ENCODE results near the gene MAML3.

The MAML3 gene

DNA sequence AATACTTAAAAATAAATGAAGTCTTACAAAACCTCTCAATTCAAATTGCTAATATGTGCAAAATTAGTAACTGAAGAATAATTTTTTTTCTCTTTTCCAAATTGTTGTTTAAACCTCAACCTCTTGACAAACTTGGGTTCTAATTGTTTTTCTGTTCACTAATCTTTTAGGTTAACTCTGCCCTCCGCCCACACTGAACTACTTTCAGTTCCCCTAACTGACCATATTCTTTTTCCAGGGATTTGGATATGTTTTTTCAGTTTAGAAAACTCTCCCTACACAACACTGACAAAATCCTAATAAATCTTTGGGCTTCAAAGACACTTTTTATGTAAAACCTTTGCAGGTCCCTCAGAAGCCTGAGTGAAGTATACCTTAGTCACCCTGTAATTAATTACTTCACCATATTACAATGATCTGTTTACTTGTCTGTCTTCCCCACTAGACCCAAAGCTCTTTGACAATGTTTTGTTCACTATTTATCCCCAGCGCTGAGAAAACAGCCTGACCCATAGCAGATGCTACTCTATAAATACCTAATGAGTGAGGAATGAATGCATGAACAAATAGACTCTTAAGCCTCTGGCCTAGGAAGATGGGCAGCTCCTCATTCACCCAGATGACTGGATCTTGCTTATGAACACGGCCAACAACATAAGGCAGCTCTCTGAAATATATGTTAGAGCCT, 134.9 kb downstream of the MAML3 start:
- H3K4me1 Mint-ChIP-seq (ENCODE audit: low read depth) = peaks cover 2% of the 10 kb centered on the region
- H3K36me3 Mint-ChIP-seq (ENCODE audit: low read depth) = no peaks in the 10 kb centered on the region
- no peak overlapping the region for H3K4me3 Mint-ChIP-seq
- peaks cover 50% of the 10 kb centered on the region for H3K27me3 Mint-ChIP-seq (ENCODE audit: low read depth)
- DNase-seq (ENCODE audit: low spot score) = no peak
- H3K9me3 Mint-ChIP-seq = no peaks in the 10 kb centered on the region
- no peak overlapping the region for H3K27ac Mint-ChIP-seq

DNA sequence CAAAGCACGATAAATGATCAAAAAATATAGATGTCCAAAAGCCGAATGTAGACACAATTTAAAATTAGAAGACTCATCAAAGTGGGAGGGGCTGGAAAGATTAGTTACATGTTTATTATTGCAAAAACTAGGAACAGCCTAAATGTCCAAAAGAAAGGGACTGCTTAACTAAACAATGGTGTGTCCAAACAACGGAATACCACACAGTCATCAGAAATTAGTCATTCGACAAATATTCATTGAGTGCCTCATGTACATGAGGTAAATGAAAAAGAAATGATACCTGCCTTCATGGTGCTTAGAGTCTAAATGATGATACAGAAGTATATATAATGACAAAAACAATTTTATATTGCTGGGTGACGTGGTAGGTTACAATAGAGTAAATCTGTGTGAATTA, 139.7 kb downstream of the MAML3 start:
- Mint-ChIP-seq H3K9me3 (no peaks in the 10 kb centered on the region), H3K36me3 (ENCODE audit: low read depth) (no peaks in the 10 kb centered on the region), H3K4me3 (no peak overlapping the region), H3K4me1 (ENCODE audit: low read depth) (peaks cover 8% of the 10 kb centered on the region), H3K27me3 (ENCODE audit: low read depth) (peaks cover 44% of the 10 kb centered on the region), H3K27ac (no peak overlapping the region)
- DNase-seq (ENCODE audit: low spot score) = no peak

DNA sequence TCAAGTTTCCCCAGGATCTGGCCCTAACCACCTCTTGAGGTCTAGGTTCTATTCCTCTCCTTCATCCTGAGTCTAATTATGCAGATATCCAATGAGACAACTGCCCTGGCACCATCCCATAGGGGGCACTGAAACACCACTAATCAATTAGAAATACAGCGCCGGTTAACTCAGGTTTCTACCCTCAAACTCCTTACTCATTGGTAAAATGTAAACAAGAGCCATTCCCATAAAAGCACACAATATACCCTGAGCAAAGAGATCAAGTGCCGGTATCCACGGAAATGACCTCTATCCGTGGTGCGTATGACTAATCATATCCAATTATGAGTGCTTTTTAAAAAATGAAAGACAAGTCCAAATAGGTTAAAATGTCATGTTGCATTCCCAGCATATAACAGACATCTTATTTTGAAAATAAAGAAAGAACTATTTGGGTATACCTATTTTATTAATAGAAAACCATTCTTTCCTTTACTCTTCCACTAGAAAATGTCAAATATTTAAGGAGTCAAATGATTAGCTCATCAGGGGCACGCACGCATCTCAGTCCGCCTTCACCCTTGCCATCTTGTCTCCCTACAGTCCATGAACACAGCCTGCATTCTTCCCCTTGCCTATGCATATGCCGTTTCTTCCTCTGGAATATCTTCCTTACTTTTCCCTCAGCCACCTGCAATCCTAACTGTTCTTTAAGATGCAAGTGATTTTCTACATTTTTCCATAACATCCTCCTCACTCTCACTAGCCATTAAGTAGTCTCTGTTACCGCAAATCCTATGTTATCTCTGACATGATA, 141.1 kb downstream of the MAML3 start:
- H3K9me3 Mint-ChIP-seq = no peaks in the 10 kb centered on the region
- no peak overlapping the region for H3K27ac Mint-ChIP-seq
- H3K27me3 Mint-ChIP-seq (ENCODE audit: low read depth) = peaks cover 40% of the 10 kb centered on the region
- peaks cover 7% of the 10 kb centered on the region for H3K4me1 Mint-ChIP-seq (ENCODE audit: low read depth)
- no peaks in the 10 kb centered on the region for H3K36me3 Mint-ChIP-seq (ENCODE audit: low read depth)
- H3K4me3 Mint-ChIP-seq = no peak overlapping the region
- peak; percentile 26 for DNase-seq (ENCODE audit: low spot score)

DNA sequence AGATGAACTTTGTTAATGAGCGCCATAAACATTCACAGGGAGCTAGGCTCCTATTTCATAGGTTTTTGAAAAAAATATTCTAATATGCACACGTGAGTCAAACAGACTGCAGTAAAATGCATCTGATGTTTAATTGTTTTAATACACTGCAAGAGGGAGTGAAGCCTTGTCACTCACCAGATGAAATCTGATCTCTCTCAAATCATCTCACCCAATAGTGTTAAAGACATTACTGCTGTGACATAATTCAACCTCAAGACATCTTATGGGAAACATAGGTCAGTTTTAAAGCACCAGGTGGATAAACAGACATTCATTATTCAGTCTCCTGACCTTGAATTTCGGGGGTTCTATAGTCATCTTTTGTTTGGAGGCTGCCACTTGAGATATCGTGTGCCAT, 148.3 kb downstream of the MAML3 start:
- Mint-ChIP-seq H3K36me3 (ENCODE audit: low read depth) (no peaks in the 10 kb centered on the region), H3K9me3 (no peaks in the 10 kb centered on the region), H3K27me3 (ENCODE audit: low read depth) (peaks cover 45% of the 10 kb centered on the region), H3K27ac (no peak overlapping the region), H3K4me1 (ENCODE audit: low read depth) (no peaks in the 10 kb centered on the region), H3K4me3 (no peak overlapping the region)
- DNase-seq (ENCODE audit: low spot score) = no peak

DNA sequence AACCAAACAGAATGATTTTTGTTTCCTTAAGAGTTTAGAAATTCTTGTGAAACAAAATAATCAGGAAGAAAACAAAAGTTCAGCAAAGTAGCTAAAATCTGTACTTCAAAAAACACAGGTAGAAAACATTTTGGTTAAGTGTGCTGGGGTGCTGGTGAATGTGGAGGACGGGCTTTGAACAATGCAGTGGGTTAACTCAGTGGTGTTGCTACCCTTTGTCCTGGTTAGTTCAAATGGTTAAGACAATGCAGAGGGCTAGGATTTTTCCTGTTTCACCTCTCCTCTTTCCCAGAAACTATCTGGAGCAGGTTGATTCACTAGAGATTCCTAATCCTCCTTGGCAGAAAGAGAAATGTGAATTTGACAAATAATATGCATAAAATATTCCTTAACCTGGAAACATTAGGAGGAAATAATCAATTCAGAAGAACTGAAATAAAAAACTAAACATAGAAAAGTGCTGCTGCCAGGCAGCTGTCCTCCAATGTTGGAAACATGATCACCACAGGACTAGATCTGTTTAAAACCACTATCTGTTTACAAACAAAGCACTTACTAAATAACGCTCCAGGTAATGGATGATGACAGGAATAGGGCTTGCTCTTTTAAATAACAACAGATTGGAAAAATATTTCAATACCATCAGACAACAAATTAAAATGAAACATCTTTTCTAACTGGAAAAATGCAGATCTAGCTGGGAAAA, 148.9 kb downstream of the MAML3 start:
- H3K36me3 Mint-ChIP-seq (ENCODE audit: low read depth) = no peaks in the 10 kb centered on the region
- H3K27ac Mint-ChIP-seq = no peak overlapping the region
- DNase-seq (ENCODE audit: low spot score) = no peak
- H3K27me3 Mint-ChIP-seq (ENCODE audit: low read depth) = peaks cover 47% of the 10 kb centered on the region
- no peak overlapping the region for H3K4me3 Mint-ChIP-seq
- no peaks in the 10 kb centered on the region for H3K4me1 Mint-ChIP-seq (ENCODE audit: low read depth)
- H3K9me3 Mint-ChIP-seq = no peaks in the 10 kb centered on the region

DNA sequence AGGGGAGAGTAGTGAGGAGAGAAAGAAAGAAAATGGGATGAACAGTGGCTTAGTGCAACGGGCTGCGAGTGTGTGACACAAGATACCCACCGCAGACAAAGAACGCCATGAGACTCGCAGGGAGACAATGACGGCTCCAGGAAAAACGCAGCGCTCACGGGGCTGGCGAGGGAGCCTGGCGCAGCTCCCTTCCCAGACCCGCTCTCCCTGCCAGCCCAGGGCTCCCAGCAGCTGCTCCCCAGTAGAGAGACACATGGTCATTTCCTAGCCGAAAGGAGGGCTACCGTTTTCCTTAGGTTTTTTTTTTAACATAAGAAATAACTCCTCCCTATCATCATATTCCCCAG, 149.5 kb downstream of the MAML3 start:
- Mint-ChIP-seq H3K9me3 (no peaks in the 10 kb centered on the region), H3K27ac (no peak overlapping the region), H3K27me3 (ENCODE audit: low read depth) (peaks cover 50% of the 10 kb centered on the region), H3K4me1 (ENCODE audit: low read depth) (no peaks in the 10 kb centered on the region), H3K4me3 (no peak overlapping the region), H3K36me3 (ENCODE audit: low read depth) (no peaks in the 10 kb centered on the region)
- DNase-seq (ENCODE audit: low spot score) = no peak

DNA sequence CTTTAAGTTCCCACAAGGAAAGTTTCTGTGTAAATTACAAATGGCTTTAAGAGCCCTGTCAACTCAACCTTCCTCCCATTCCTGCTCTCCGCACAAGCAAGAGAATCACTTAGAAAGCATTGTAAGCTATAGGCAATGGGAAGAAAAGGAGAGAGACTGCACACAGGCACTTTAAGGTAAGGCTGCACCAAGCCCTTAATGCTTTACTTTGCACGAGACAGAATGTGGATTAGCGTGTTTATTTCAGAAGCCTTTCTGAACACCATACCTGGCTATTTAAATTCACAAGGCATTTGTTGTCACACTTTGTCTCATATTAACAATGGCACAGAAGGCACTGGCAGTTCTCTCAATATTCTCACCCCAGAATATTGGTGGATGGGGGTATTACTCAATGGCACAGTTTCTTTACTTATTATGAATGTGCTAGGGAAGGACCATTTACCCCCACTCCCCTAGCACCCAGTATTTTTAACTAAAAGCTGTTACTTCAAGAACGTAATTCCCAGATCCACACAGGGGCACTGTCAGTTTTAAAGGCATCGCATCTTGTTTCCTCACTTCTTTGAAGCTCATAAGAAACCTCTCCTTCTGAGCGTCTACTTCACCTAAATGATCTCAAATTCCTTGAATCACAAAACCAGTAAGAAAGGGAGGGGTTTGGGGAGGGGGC, 150.0 kb downstream of the MAML3 start:
- H3K4me3 Mint-ChIP-seq = no peak overlapping the region
- peaks cover 47% of the 10 kb centered on the region for H3K27me3 Mint-ChIP-seq (ENCODE audit: low read depth)
- H3K27ac Mint-ChIP-seq = no peak overlapping the region

DNA sequence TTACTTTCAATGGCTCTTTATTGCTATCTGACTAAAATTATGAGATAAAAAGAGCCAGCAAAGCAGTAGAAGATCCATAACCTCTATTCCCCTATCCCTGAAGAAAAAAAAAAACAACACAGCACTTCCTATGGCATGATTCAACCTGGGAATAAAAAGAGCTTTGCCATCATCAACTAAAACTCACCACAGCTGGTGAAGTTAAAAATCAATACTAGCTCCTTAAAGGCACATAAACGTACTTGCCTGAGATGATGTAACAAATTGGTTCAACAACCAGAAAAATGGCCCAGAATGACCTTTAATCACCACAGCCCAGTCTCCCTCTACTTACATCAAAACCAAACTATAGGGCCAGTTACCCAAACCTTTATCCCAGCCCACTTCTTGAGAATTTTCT, 153.8 kb downstream of the MAML3 start:
- H3K36me3 Mint-ChIP-seq (ENCODE audit: low read depth) = no peaks in the 10 kb centered on the region
- no peaks in the 10 kb centered on the region for H3K9me3 Mint-ChIP-seq
- H3K27ac Mint-ChIP-seq = no peak overlapping the region
- H3K4me3 Mint-ChIP-seq = no peak overlapping the region
- peaks cover 33% of the 10 kb centered on the region for H3K27me3 Mint-ChIP-seq (ENCODE audit: low read depth)
- no peaks in the 10 kb centered on the region for H3K4me1 Mint-ChIP-seq (ENCODE audit: low read depth)
- DNase-seq (ENCODE audit: low spot score) = no peak

More for the DNA sequence above, 150.0 kb downstream of the MAML3 start:
- Mint-ChIP-seq H3K36me3 (ENCODE audit: low read depth) (no peaks in the 10 kb centered on the region), H3K9me3 (no peaks in the 10 kb centered on the region), H3K4me1 (ENCODE audit: low read depth) (no peaks in the 10 kb centered on the region)
- DNase-seq (ENCODE audit: low spot score) = no peak

DNA sequence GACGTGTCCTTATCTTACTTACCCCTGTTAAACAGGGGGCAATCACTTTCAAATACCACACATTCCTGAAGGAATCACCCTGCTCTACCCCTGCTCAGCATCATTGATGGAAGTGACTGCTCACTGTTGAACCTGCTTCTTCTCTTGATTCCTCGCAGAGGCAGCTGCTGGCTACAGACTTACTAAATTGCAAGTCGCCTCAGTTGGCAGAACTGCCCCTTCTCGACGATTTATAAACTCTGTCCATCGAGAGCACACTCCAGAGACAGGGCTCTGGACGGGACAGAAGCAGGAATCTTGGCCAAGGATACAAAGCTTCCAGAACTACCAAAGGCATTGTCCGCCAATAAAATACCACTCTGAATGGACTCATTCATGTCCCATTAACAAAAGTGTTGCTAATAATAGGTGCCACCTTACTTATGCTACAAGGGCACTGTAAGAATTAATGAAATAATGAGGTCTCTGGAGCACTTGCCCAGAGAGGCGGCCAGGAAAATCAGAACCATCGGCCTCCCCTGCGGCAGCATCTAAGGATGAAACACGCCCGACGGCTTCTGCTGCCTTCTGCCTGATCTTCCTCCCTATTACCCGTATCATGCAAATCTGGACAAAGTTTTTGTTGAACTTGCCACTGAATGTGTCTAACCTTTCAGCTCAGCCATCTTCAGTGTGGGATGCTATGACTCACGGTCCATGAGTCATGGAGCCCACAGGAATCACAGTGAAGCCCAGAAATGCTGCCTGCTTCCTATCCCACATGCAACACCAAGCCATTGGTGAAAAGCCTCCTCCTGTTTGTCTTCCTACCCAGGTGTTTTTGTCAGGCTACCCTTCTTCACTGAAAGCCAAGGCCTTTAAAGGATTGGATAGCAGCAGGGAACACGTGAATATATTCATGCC, 164.9 kb downstream of the MAML3 start:
- H3K27ac Mint-ChIP-seq = no peak overlapping the region
- H3K36me3 Mint-ChIP-seq (ENCODE audit: low read depth) = no peaks in the 10 kb centered on the region
- peaks cover 7% of the 10 kb centered on the region for H3K27me3 Mint-ChIP-seq (ENCODE audit: low read depth)
- H3K9me3 Mint-ChIP-seq = no peaks in the 10 kb centered on the region
- no peak overlapping the region for H3K4me3 Mint-ChIP-seq
- DNase-seq (ENCODE audit: low spot score) = peak; percentile 60
- peaks cover 4% of the 10 kb centered on the region for H3K4me1 Mint-ChIP-seq (ENCODE audit: low read depth)

DNA sequence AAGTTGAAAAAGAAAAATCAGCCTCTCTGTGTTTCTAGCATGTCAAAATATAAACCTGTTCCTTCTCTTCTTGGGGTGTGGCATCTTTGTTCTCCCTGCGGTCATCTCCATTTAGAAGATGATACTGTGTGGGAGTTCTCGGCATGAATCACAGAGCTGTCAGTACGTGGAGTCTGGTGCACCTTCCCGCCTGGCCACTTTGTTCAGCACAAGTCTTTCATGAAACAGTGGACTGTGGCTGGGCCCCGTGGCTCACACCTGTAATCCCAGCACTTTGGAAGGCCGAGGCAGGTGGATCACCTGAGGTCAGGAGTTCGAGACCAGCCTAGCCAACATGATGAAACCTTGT, 166.5 kb downstream of the MAML3 start:
- Mint-ChIP-seq H3K27ac (no peak overlapping the region), H3K27me3 (ENCODE audit: low read depth) (peaks cover 12% of the 10 kb centered on the region), H3K4me3 (no peak overlapping the region), H3K36me3 (ENCODE audit: low read depth) (no peaks in the 10 kb centered on the region), H3K9me3 (no peaks in the 10 kb centered on the region), H3K4me1 (ENCODE audit: low read depth) (peaks cover 4% of the 10 kb centered on the region)
- no peak for DNase-seq (ENCODE audit: low spot score)

DNA sequence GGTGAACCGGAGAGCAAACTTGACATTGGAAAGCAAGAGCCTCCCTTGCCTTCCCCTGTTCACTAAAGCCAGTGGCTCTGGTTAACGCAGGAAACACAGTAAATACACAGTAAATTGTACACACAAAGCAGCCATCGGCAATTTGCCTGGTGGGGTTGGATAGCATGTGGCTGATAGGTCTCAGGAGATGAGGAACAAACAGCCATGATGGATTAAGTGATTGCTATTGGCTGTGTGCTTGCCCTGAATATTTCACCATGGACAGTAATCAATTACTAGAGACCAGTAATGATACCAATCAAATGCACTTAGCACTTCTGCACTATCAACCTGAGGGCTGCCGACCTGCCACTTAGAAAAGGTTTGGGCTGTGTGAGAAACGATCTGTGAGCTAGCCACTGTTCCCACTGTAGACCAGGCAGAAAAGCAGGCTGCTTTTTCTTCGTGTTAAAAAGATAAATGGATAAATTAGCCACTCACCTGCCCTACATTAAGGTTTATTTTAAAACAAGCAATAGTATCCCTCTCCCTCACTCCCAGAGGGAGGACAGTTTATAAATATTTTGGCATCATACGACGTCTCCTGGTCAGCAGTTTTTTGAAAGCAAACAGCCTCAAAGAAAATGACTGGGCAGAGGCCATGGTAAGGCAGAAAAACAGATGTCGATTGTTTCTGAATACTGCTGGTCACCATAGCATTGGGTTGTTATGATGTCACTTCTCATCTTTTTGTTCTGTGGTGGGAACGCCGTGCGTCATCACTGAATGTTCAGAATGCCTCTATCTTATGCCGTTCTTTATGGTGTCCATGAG, 167.1 kb downstream of the MAML3 start:
- no peak for DNase-seq (ENCODE audit: low spot score)
- Mint-ChIP-seq H3K27me3 (ENCODE audit: low read depth) (peaks cover 10% of the 10 kb centered on the region), H3K27ac (no peak overlapping the region), H3K9me3 (no peaks in the 10 kb centered on the region), H3K4me1 (ENCODE audit: low read depth) (peaks cover 4% of the 10 kb centered on the region), H3K36me3 (ENCODE audit: low read depth) (no peaks in the 10 kb centered on the region), H3K4me3 (no peak overlapping the region)

DNA sequence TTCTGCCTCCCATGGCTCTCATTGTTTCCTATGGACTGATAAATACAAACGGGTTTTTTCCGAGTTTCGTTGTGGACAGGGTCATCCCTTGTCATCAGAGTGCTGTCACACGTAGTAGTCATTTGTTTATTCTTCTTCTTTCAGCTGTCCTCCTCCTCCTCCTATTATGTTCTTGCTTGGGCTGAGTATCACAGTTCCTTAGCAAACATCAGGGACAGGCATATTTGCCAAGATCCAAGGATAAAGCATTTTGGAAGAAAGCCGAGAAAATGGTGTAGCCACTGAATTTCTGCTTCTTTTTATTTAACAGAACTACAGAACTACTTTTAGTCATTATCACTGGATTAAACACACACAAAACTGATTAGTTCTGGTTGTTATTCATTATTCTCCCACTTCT, 167.9 kb downstream of the MAML3 start:
- DNase-seq (ENCODE audit: low spot score) = no peak

DNA sequence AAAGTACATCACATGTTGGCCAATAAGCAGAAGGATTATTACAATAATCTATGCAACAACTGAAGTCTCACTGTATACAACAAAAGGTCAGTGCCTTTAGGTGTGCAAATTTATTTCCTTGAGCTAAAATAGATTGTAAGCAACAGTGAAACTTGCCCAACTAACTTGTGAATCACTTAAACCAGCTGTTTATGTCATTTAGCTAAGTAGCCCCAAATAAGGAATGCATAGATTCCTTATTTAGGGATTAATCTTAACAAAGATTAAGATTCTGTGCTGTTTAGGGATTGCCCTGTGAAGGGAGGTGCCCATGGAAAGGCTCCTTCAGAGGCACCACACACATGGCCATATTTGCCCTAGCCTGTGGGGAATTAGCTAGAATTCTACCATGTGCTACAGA, 168.6 kb downstream of the MAML3 start:
- no peak for DNase-seq (ENCODE audit: low spot score)
- no peak overlapping the region for H3K27ac Mint-ChIP-seq
- H3K4me1 Mint-ChIP-seq (ENCODE audit: low read depth) = peaks cover 4% of the 10 kb centered on the region
- peaks cover 10% of the 10 kb centered on the region for H3K27me3 Mint-ChIP-seq (ENCODE audit: low read depth)
- no peaks in the 10 kb centered on the region for H3K9me3 Mint-ChIP-seq
- H3K36me3 Mint-ChIP-seq (ENCODE audit: low read depth) = no peaks in the 10 kb centered on the region
- no peak overlapping the region for H3K4me3 Mint-ChIP-seq

More for the DNA sequence above, 167.9 kb downstream of the MAML3 start:
- Mint-ChIP-seq H3K4me3 (no peak overlapping the region), H3K9me3 (no peaks in the 10 kb centered on the region), H3K27ac (no peak overlapping the region), H3K36me3 (ENCODE audit: low read depth) (no peaks in the 10 kb centered on the region), H3K4me1 (ENCODE audit: low read depth) (peaks cover 4% of the 10 kb centered on the region), H3K27me3 (ENCODE audit: low read depth) (peaks cover 10% of the 10 kb centered on the region)
